Measurements from ENCODE around the gene BGN. TPM values are rescaled to one million over a fixed set of nuclear protein-coding genes. Genes with fewer than 3 reads are reported as not detected.

Gene BGN
- total RNA-seq, 4 donors from 2014 or later, result 13.4 to 43.0 (median 20.0) TPM

DNA sequence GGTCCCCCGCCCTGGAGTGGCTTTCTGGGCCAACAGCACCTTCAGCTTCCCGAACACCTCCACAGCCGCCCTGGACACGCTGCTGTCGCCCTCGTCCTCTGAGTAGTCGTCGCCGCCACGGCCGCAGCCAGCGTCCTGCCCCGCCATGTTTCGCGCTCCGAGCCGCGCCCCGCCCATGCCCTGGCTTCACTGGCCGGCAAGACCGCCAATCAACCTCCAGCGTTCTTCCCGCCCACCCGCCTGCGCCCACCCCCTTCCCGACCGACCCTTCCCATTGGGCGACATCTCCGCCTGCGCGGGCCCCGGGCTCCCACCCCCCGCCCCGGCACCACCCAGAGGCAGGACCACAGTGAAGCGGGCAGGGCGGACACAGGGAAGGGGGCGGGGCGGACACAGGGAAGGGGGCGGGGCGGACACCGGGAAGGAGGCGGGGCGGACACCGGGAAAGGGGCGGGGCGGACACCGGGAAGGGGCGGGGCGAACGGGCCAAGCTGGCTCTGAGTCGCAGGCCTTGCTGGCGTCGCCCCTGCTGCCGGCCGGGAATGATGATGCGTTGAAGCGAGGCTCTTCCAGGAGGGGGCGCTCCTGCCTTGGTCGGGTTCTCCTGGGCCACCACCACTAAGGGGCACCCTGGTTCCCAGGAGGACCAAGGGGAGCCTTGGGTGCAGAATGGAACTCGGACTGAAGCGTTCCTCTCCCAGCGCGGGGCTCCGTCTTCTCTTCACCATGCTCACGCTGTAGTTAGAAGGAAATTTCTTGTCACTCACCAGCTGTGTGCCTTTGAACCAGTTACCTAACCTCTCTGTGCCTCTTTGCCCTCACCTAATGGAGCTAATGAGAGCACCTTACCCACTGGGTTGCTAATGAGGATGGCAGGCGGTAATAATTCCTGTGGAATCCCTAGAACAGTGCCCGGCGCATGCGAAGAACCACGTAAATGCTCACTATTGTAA, 24.1 kb upstream of the BGN start, which contains the start of gene HAUS7:
HAUS7 (minus strand) TSS at position 166 of the 953 bp plus-strand sequence; CDS start at position 147, 19 bp downstream.
- TF ChIP-seq, protein P1, sequence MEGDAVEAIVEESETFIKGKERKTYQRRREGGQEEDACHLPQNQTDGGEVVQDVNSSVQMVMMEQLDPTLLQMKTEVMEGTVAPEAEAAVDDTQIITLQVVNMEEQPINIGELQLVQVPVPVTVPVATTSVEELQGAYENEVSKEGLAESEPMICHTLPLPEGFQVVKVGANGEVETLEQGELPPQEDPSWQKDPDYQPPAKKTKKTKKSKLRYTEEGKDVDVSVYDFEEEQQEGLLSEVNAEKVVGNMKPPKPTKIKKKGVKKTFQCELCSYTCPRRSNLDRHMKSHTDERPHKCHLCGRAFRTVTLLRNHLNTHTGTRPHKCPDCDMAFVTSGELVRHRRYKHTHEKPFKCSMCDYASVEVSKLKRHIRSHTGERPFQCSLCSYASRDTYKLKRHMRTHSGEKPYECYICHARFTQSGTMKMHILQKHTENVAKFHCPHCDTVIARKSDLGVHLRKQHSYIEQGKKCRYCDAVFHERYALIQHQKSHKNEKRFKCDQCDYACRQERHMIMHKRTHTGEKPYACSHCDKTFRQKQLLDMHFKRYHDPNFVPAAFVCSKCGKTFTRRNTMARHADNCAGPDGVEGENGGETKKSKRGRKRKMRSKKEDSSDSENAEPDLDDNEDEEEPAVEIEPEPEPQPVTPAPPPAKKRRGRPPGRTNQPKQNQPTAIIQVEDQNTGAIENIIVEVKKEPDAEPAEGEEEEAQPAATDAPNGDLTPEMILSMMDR (IDR thresholded peaks at IDR 0.05; ENCODE audit: low read depth), result no peak

DNA sequence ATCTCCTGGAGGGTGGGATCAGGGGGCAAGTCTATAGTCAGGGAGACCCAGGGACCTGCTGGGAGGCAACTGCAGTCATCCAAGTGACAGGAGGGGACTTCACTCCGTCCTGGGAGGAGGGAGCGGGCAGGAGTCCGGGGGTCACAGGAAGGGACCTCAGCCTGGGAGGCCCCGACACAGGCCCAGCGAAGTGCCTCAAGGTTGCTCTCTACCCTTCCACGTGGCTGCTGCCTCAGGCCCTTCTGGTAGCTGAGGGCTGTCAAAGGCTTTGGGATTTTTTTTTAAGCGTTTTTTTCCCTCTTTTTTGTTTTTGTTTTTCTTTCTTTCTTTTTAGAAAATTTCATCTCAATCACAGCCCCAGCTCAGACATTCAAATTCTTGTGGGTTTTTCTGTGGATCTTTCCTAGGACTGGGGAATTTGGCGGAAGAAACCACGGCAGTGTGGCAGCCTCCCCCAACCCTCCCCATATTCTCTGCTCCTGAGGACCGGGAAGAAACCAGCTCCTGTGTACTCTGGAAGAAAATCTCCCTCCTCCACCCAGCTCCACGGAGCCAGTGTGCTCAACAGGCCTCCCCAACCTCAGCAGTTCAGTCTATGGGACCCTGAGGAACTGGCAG, 23.0 kb upstream of the BGN start:
- TF ChIP-seq, protein P1 (IDR thresholded peaks at IDR 0.05; ENCODE audit: low read depth), result no peak

DNA sequence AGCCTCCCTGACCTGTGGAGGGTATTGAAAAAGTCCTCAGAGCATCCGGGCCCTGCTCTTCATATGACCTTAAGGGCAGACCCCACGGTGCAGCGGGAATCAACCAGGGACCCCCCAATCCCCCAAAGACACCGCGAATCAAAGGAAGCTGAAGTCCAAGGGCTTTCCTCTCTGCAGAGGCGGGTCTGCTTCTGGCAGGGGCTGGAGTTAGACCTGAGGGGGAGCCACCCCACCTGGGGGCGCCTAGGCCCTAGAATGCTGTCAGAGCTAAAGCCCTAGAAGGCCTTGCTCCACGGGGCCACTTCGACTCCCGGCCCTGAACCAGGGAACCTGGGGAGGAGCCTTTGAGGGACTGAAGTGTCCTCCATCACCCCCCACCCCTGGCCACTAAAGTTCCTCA, 21.7 kb upstream of the BGN start:
- TF ChIP-seq, protein P1 (IDR thresholded peaks at IDR 0.05; ENCODE audit: low read depth), result no peak

DNA sequence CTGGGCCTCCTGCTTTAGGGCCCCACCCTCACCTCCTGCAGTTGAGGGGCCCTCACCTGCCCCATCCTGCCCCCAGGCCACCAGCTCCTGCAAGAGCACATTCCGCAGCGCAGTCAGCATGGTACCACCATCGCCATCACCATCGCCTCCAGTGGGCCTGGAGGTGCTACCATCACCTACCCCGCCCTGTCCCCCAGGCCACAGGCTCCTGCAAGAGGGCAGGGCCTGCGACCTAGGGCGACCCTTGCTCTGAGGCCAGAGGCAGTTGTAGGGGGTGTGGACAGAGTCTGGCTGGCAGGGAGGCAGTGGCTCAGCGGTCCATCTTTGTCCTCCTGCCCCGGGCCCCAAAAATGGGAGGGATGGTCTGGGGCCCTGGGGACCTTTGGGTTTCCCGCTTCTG, 20.5 kb upstream of the BGN start:
- TF ChIP-seq, protein P1 (IDR thresholded peaks at IDR 0.05; ENCODE audit: low read depth), result no peak

DNA sequence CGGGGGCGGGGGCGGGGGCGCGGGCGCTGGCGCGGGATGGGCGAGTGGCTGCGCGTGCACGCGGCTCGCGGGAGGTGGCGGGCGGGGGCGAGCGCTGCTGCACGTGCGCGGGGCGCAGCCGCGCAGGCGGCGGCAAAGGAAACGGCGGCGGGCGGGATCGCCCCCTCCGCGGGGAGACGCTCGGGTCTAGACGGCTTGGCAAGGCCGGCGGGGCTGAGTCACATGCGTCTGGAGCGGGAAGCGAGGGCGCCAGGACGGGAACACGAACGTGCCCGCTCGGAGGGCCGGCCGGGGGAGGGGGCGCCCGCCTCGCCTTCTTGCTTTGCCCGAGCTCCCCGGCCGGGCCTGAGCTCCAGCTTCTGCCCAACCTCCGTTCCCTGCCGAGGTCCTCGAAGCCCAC, 20.1 kb upstream of the BGN start:
- TF ChIP-seq, protein P1 (IDR thresholded peaks at IDR 0.05; ENCODE audit: low read depth), result no peak

DNA sequence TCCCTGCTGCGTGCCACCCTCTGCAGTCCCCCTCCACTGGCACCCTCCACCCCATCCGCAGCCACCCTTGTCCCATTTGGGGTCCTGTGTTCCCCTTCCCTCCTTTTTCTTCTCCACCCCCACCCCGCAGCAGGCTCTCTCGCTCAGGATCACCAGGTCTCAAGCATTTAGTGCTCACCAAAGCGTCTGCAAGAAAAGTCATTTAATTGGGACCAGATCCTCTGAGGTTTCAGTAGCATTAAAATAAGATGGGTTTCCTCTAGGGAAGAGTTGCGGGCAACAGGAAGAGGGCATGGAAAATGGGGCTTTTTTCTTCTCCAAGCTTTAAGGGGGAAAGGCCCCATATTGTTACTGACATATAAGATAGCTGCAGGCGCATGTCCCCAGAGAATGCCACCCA, 19.5 kb upstream of the BGN start:
- TF ChIP-seq, protein P1 (IDR thresholded peaks at IDR 0.05; ENCODE audit: low read depth), result no peak

DNA sequence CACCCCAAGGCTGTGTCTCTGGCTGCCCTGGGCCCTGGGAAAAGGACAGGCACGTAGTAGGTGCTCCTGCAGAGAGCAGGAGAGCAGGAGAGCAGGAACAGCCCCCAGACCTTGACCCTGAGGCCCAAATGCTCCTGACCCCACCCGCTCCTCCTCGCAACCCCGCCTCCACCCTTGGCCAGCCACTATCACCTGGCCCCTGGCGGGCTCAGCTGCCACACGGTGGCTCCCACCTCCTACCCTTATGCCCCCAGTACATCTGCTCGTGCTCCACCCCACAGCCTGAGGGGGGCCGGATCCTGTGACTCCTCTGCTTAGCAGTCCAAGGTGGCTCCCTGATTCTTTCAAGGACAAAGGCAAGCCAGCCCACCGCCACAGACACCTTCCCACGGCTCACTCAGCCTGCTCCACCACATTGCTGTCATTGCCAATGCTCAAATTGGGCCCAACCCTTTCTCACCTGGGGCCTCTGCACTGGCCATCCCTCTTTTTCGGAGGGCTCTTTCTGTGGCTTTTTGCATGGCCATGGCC, 19.0 kb upstream of the BGN start:
- TF ChIP-seq, protein P1 (IDR thresholded peaks at IDR 0.05; ENCODE audit: low read depth), result no peak

All from subcutaneous adipose tissue (tissue), 4 donors.